ENCODE data around the gene ITM2C. TPM values are rescaled to one million over a fixed set of nuclear protein-coding genes. Genes with fewer than 3 reads are reported as not detected.

ITM2C gene
- total and polyA plus RNA-seq, 7 experiments from 2014 or later = 7.4 to 37.4 (median 25.3) TPM

GRCh38 chr2:230877759-230878598 lies 13.2 kb downstream of the ITM2C start:
- Histone ChIP-seq H3K9me3 (ENCODE audit: control insufficient read depth in 2 of 3, low read length in 3 of 3) (no peaks in the 10 kb centered on the region), H3K27me3 (ENCODE audit: control insufficient read depth in 2 of 2, insufficient read depth in 2 of 2, low read length in 2 of 2) (no peaks in the 10 kb centered on the region), H3K36me3 (ENCODE audit: control insufficient read depth in 2 of 3, insufficient read depth in 3 of 3, low read length in 3 of 3) (peaks cover 0 to 34% (median 3%) of the 10 kb centered on the region in 3 experiments), H3K4me1 (ENCODE audit: control insufficient read depth in 2 of 2, insufficient read depth in 2 of 2, low read length in 2 of 2) (peaks cover 6 to 18% of the 10 kb centered on the region in 2 donors), H3K27ac (ENCODE audit: low read depth, low read length) (no peak overlapping the region), H3K4me3 (ENCODE audit: low read length) (no peak overlapping the region)
- Mint-ChIP-seq H3K27ac (peak overlapping the region in 1 of 9 donors; percentile 4), H3K9me3 (no peaks in the 10 kb centered on the region), H3K36me3 (peaks cover 0 to 17% (median 0%) of the 10 kb centered on the region in 5 donors), H3K4me3 (peak overlapping the region in 2 of 10 donors; percentile 29 to 37), H3K4me1 (peaks cover 0 to 15% (median 10%) of the 10 kb centered on the region in 7 donors), H3K27me3 (no peaks in the 10 kb centered on the region)
- CTCF ChIA-PET = interaction anchor here (0.7 kb wide), 1 partner anchor 12 kb away, joined by 3 read pairs; no protein-coding TSS in a partner anchor
- intact Hi-C loops (cut with micrococcal nuclease) = loop anchor here in 1 of 2 donors (1.0 kb wide), 1 partner anchor 11 kb away; no protein-coding TSS in a partner anchor
- DNase-seq (peak in 1 of 9 donors; percentile 5), ATAC-seq (peak; percentile 84)
- POLR2A ChIA-PET = interaction anchor here (0.5 to 1.5 kb wide), 3 partner anchors 12 to 513 kb away, joined by 3 to 4 read pairs (median 3); no protein-coding TSS in a partner anchor

- Histone ChIP-seq H3K27ac (ENCODE audit: low read depth, low read length) (no peak overlapping the region), H3K36me3 (ENCODE audit: control insufficient read depth in 2 of 3, insufficient read depth in 3 of 3, low read length in 3 of 3) (peaks cover 0 to 34% (median 3%) of the 10 kb centered on the region in 3 experiments), H3K27me3 (ENCODE audit: control insufficient read depth in 2 of 2, insufficient read depth in 2 of 2, low read length in 2 of 2) (no peaks in the 10 kb centered on the region), H3K4me1 (ENCODE audit: control insufficient read depth in 2 of 2, insufficient read depth in 2 of 2, low read length in 2 of 2) (peaks cover 6 to 23% of the 10 kb centered on the region in 2 donors), H3K4me3 (ENCODE audit: low read length) (no peak overlapping the region), H3K9me3 (ENCODE audit: control insufficient read depth in 2 of 3, low read length in 3 of 3) (no peaks in the 10 kb centered on the region)
- ChIA-PET POLR2A (interaction anchor here (0.5 to 1.5 kb wide), 3 partner anchors 13 to 514 kb away, joined by 3 to 4 read pairs (median 3); no protein-coding TSS in a partner anchor), CTCF (interaction anchor here (1.1 kb wide), 1 partner anchor 109 kb away, joined by 4 read pairs; no protein-coding TSS in a partner anchor)
- no peak overlapping the region for H3K4me3 Mint-ChIP-seq
- H3K27me3 Mint-ChIP-seq = no peaks in the 10 kb centered on the region
- no peaks in the 10 kb centered on the region for H3K9me3 Mint-ChIP-seq
- intact Hi-C loops (cut with micrococcal nuclease) = no loop called here
- peak overlapping the region in 3 of 9 donors; percentile 6 to 72 (median 16) for H3K27ac Mint-ChIP-seq
- peaks cover 0 to 17% (median 0%) of the 10 kb centered on the region in 5 donors for H3K36me3 Mint-ChIP-seq
- no peak for DNase-seq
- ATAC-seq = no peak
- peaks cover 0 to 15% (median 10%) of the 10 kb centered on the region in 7 donors for H3K4me1 Mint-ChIP-seq
These were observed 14.0 kb downstream of the ITM2C start for GRCh38 chr2:230878599-230879188.

- Mint-ChIP-seq H3K9me3 (no peaks in the 10 kb centered on the region), H3K36me3 (peaks cover 0 to 17% (median 0%) of the 10 kb centered on the region in 5 donors), H3K4me1 (peaks cover 0 to 15% (median 10%) of the 10 kb centered on the region in 7 donors), H3K27me3 (peaks cover 0 to 2% (median 0%) of the 10 kb centered on the region in 5 donors), H3K27ac (peak overlapping the region in 2 of 9 donors; percentile 6 to 16), H3K4me3 (no peak overlapping the region)
- peaks cover 6 to 23% of the 10 kb centered on the region in 2 donors for H3K4me1 ChIP-seq (ENCODE audit: control insufficient read depth in 2 of 2, insufficient read depth in 2 of 2, low read length in 2 of 2)
- ATAC-seq (no peak), DNase-seq (no peak)
- POLR2A ChIA-PET = interaction anchor here (0.5 kb wide), 1 partner anchor 16 kb away, joined by 3 read pairs; no protein-coding TSS in a partner anchor
- no peaks in the 10 kb centered on the region for H3K9me3 ChIP-seq (ENCODE audit: control insufficient read depth in 2 of 3, low read length in 3 of 3)
- no peaks in the 10 kb centered on the region for H3K27me3 ChIP-seq (ENCODE audit: control insufficient read depth in 2 of 2, insufficient read depth in 2 of 2, low read length in 2 of 2)
- no peak overlapping the region for H3K27ac ChIP-seq (ENCODE audit: low read depth, low read length)
- intact Hi-C loops (cut with micrococcal nuclease) = no loop called here
- CTCF ChIA-PET = interaction anchor here (1.1 kb wide), 1 partner anchor 108 kb away, joined by 4 read pairs; no protein-coding TSS in a partner anchor
- H3K4me3 ChIP-seq (ENCODE audit: low read length) = no peak overlapping the region
- H3K36me3 ChIP-seq (ENCODE audit: control insufficient read depth in 2 of 3, insufficient read depth in 3 of 3, low read length in 3 of 3) = peaks cover 0 to 31% (median 3%) of the 10 kb centered on the region in 3 experiments
These were observed 14.6 kb downstream of the ITM2C start for GRCh38 chr2:230879271-230879882.

- peaks cover 6 to 23% of the 10 kb centered on the region in 2 donors for H3K4me1 ChIP-seq (ENCODE audit: control insufficient read depth in 2 of 2, insufficient read depth in 2 of 2, low read length in 2 of 2)
- POLR2A ChIA-PET = no interaction called here
These were observed 15.1 kb downstream of the ITM2C start for GRCh38 chr2:230879891-230880290.

GRCh38 chr2:230881840-230882239 lies 17.1 kb downstream of the ITM2C start:
- Histone ChIP-seq H3K4me1 (ENCODE audit: control insufficient read depth in 2 of 2, insufficient read depth in 2 of 2, low read length in 2 of 2) (peaks cover 6 to 20% of the 10 kb centered on the region in 2 donors), H3K9me3 (ENCODE audit: control insufficient read depth in 2 of 3, low read length in 3 of 3) (no peaks in the 10 kb centered on the region), H3K36me3 (ENCODE audit: control insufficient read depth in 2 of 3, insufficient read depth in 3 of 3, low read length in 3 of 3) (peaks cover 0 to 14% (median under 1%) of the 10 kb centered on the region in 3 experiments), H3K4me3 (ENCODE audit: low read length) (no peak overlapping the region), H3K27me3 (ENCODE audit: control insufficient read depth in 2 of 2, insufficient read depth in 2 of 2, low read length in 2 of 2) (no peaks in the 10 kb centered on the region), H3K27ac (ENCODE audit: low read depth, low read length) (no peak overlapping the region)
- Mint-ChIP-seq H3K4me1 (peaks cover 0 to 14% (median 6%) of the 10 kb centered on the region in 7 donors), H3K27me3 (peaks cover 0 to 4% (median 0%) of the 10 kb centered on the region in 5 donors), H3K27ac (no peak overlapping the region), H3K9me3 (no peaks in the 10 kb centered on the region), H3K36me3 (peaks cover 0 to 17% (median 0%) of the 10 kb centered on the region in 5 donors), H3K4me3 (no peak overlapping the region)
- ChIA-PET POLR2A (no interaction called here), CTCF (interaction anchor here (0.6 kb wide), 1 partner anchor 58 kb away, joined by 6 read pairs; no protein-coding TSS in a partner anchor)
- intact Hi-C loops (cut with micrococcal nuclease) = loop anchor here in 1 of 2 donors (2.0 kb wide), 1 partner anchor 15 kb away; no protein-coding TSS in a partner anchor
- DNase-seq = no peak
- no peak for ATAC-seq

More at GRCh38 chr2:230879891-230880290, 15.1 kb downstream of the ITM2C start:
- CTCF ChIA-PET = no interaction called here
- intact Hi-C loops (cut with micrococcal nuclease) = no loop called here
- H3K27ac Mint-ChIP-seq = peak overlapping the region in 1 of 9 donors; percentile 22
- Histone ChIP-seq H3K27ac (ENCODE audit: low read depth, low read length) (no peak overlapping the region), H3K27me3 (ENCODE audit: control insufficient read depth in 2 of 2, insufficient read depth in 2 of 2, low read length in 2 of 2) (no peaks in the 10 kb centered on the region), H3K36me3 (ENCODE audit: control insufficient read depth in 2 of 3, insufficient read depth in 3 of 3, low read length in 3 of 3) (peaks cover 0 to 26% (median 3%) of the 10 kb centered on the region in 3 experiments), H3K9me3 (ENCODE audit: control insufficient read depth in 2 of 3, low read length in 3 of 3) (no peaks in the 10 kb centered on the region), H3K4me3 (ENCODE audit: low read length) (no peak overlapping the region)
- peaks cover 0 to 17% (median 0%) of the 10 kb centered on the region in 5 donors for H3K36me3 Mint-ChIP-seq
- ATAC-seq (no peak), DNase-seq (no peak)
- H3K9me3 Mint-ChIP-seq = no peaks in the 10 kb centered on the region
- H3K4me3 Mint-ChIP-seq = no peak overlapping the region
- H3K4me1 Mint-ChIP-seq = peaks cover 0 to 15% (median 10%) of the 10 kb centered on the region in 7 donors
- peaks cover 0 to 2% (median 0%) of the 10 kb centered on the region in 5 donors for H3K27me3 Mint-ChIP-seq

All from naive thymus-derived CD4-positive, alpha-beta T cell (primary cell).